Gastroesophageal sphincter (tissue), 4 donors: ENCODE data around the gene S100A12. TPM values are rescaled to one million over a fixed set of nuclear protein-coding genes. Genes with fewer than 3 reads are reported as not detected.

Experiments
- ATAC-seq: fragments of 150-250 bp; one replicate; pipeline ENCODE4 v1.9.1; 2016; ENCODE audit warnings: mild to moderate bottlenecking, moderate library complexity
- H3K27ac ChIP-seq, 4 donors: fragments of 200-600 bp; sonication (generic) in 3 of 4; 1 replicate in 3 of 4; 2 replicates in 1 of 4; pipeline ENCODE4 v1.5.1; 2016 to 2019
- H3K27me3 ChIP-seq: fragments of 200-600 bp; sonication (generic); one replicate; pipeline ENCODE4 v1.5.1; 2019
- H3K36me3 ChIP-seq, 2 donors: fragments of 200-600 bp; sonication (generic); one replicate each; pipeline ENCODE4 v1.5.1; 2019; ENCODE audit warnings: control low read depth in 1 of 2
- H3K4me1 ChIP-seq, 3 donors: fragments of 200-600 bp; sonication (generic); 1 replicate in 2 of 3; 2 replicates in 1 of 3; pipeline ENCODE4 v1.5.1; 2016 to 2019; ENCODE audit warnings: control low read depth in 2 of 3
- H3K4me3 ChIP-seq, 2 donors: fragments of 200-600 bp; sonication (generic); one replicate each; pipeline ENCODE4 v1.5.1; 2019; ENCODE audit warnings: mild to moderate bottlenecking in 1 of 2, moderate library complexity in 1 of 2
- H3K9me3 ChIP-seq, 3 donors: fragments of 200-600 bp; sonication (generic); one replicate each; pipeline ENCODE4 v1.5.1; 2017 to 2019; ENCODE audit warnings: control low read depth in 2 of 3
- EP300 ChIP-seq: sonication (generic); formaldehyde crosslinking; IDR thresholded peaks from one replicate; pipeline ENCODE4 v1.6.1; 2017; ENCODE audit warnings: antibody characterized with exemption, mild to moderate bottlenecking
- POLR2A ChIP-seq, 2 donors: fragments of 450-650 bp; IDR thresholded peaks; one replicate each; pipeline ENCODE4 v1.6.1; 2017; ENCODE audit warnings: antibody characterized with exemption in 2 of 2, mild to moderate bottlenecking in 2 of 2, moderate library complexity in 1 of 2
- POLR2AphosphoS5 ChIP-seq: sonication (generic); formaldehyde crosslinking; IDR thresholded peaks from one replicate; pipeline ENCODE4 v1.6.1; 2017; ENCODE audit warnings: antibody characterized with exemption
- WGBS, 2 donors: methylation state at CpG; one replicate each; pipeline ENCODE4 v1.1.5; 2018; ENCODE audit warnings: low coverage in 1 of 2; 5-methylcytosine and 5-hydroxymethylcytosine counted together
- total RNA-seq, 4 donors: library from RNA; depleted of rRNA; stranded (reverse); fragments of >200 nt; gene quantifications; one replicate each; pipeline ENCODE4 v1.1.0, GENCODE V29; 2016
- TF ChIP-seq, protein P1 (sequence below), 4 experiments: fragments of 200-600 bp in 2 of 4; fragments of 450-650 bp in 2 of 4; sonication (generic) in 1 of 4; IDR thresholded peaks; one replicate each; pipeline ENCODE4 v1.5.1; 2017 to 2019; ENCODE audit warnings: antibody characterized with exemption in 4 of 4, mild to moderate bottlenecking in 2 of 4, moderate library complexity in 2 of 4

Gene S100A12
- total RNA-seq, 4 donors from 2014 or later: 1.4 to 21.1 (median 12.6) TPM; not detected in 1

DNA sequence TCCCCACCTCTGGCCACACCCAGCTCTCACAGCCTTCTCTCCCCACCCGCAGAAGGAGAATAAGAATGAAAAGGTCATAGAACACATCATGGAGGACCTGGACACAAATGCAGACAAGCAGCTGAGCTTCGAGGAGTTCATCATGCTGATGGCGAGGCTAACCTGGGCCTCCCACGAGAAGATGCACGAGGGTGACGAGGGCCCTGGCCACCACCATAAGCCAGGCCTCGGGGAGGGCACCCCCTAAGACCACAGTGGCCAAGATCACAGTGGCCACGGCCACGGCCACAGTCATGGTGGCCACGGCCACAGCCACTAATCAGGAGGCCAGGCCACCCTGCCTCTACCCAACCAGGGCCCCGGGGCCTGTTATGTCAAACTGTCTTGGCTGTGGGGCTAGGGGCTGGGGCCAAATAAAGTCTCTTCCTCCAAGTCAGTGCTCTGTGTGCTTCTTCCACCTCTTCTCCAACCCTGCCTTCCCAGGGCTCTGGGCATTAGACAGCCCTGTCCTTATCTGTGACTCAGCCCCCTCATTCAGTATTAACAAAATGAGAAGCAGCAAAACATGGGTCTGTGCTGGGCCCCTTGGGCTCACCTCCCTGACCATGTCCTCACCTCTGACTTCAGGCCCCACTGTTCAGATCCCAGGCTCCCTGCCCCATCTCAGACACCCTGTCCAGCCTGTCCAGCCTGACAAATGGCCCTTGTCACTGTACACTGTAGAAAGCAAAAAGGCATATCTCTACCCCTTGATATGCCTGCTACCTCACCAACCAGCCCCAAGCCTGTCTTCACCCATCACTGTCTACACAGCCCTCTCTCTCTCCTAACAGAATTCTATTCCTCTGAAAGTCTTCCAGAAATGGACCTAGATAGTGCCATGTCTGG is 14.6 kb downstream of the S100A12 start:
- Histone ChIP-seq H3K36me3 (no peaks in the 10 kb centered on the region), H3K9me3 (no peaks in the 10 kb centered on the region), H3K4me3 (no peak overlapping the region), H3K4me1 (no peaks in the 10 kb centered on the region), H3K27me3 (peaks cover 18% of the 10 kb centered on the region), H3K27ac (no peak overlapping the region)
- WGBS, 2 donors: no CpG with 5 or more reads among the region's 11 CpGs
- no peak for ATAC-seq
- no peak for TF ChIP-seq EP300
- TF ChIP-seq POLR2AphosphoS5: no peak
- no peak for TF ChIP-seq POLR2A (IDR thresholded peaks at IDR 0.05)
- TF ChIP-seq, protein P1, sequence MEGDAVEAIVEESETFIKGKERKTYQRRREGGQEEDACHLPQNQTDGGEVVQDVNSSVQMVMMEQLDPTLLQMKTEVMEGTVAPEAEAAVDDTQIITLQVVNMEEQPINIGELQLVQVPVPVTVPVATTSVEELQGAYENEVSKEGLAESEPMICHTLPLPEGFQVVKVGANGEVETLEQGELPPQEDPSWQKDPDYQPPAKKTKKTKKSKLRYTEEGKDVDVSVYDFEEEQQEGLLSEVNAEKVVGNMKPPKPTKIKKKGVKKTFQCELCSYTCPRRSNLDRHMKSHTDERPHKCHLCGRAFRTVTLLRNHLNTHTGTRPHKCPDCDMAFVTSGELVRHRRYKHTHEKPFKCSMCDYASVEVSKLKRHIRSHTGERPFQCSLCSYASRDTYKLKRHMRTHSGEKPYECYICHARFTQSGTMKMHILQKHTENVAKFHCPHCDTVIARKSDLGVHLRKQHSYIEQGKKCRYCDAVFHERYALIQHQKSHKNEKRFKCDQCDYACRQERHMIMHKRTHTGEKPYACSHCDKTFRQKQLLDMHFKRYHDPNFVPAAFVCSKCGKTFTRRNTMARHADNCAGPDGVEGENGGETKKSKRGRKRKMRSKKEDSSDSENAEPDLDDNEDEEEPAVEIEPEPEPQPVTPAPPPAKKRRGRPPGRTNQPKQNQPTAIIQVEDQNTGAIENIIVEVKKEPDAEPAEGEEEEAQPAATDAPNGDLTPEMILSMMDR (IDR thresholded peaks at IDR 0.05): no peak

DNA sequence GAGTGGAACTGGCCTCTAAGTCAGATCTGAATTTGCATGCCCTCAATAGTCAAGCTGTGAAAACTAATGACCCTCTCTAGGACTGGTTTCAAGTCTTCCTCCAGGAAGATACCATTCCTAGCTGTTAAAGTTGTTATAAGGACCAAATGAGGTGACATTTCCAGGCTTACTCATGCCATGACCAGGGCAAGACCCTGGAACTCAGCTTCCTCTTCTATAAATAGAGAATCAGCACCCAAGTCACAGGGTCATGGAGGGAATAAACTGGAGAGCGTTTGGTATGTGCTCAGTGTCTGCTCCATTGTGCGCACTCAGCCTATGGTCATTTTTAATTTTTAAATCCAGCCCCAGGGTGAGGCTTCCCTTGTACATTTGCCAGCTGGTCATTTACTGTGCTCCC is 15.2 kb downstream of the S100A12 start:
- Histone ChIP-seq H3K36me3 (no peaks in the 10 kb centered on the region), H3K4me3 (no peak overlapping the region), H3K4me1 (no peaks in the 10 kb centered on the region), H3K27me3 (peaks cover 11% of the 10 kb centered on the region), H3K27ac (no peak overlapping the region), H3K9me3 (no peaks in the 10 kb centered on the region)
- WGBS, 2 donors: 84 to 85% methylated on average over 2 of the region's 2 CpGs
- ATAC-seq: no peak
- TF ChIP-seq POLR2A (IDR thresholded peaks at IDR 0.05): no peak
- TF ChIP-seq POLR2AphosphoS5: no peak
- TF ChIP-seq, protein P1 (IDR thresholded peaks at IDR 0.05): no peak
- no peak for TF ChIP-seq EP300

DNA sequence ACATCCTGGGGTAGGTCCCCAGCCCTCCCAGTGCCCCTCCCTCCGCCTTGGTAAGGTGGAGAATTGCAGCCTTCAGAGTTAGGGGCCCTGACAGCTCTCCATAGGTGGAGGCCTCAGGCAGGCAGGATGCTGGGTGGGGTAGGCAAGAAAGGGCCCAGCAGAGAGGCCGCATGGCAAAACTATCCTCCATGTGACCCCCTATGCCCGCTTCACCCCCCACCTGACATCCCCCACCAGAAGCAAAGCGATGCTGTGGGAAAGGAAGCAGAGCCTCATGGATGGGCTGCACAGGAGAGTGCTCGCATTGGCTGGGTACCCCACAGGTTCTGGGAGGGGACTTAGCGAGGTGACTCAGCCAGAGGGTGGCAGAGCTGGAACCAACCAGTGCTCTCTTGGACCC is 16.2 kb downstream of the S100A12 start:
- peaks cover 12% of the 10 kb centered on the region for H3K27me3 ChIP-seq
- H3K27ac ChIP-seq: no peak overlapping the region
- H3K4me1 ChIP-seq: no peaks in the 10 kb centered on the region
- no peaks in the 10 kb centered on the region for H3K9me3 ChIP-seq
- TF ChIP-seq EP300 (no peak), POLR2AphosphoS5 (no peak), POLR2A (IDR thresholded peaks at IDR 0.05) (no peak)
- TF ChIP-seq, protein P1 (IDR thresholded peaks at IDR 0.05): no peak
- no peak overlapping the region for H3K4me3 ChIP-seq
- WGBS, 2 donors: 80 to 100% methylated on average over 3 to 4 of the region's 6 CpGs
- ATAC-seq: no peak
- H3K36me3 ChIP-seq: no peaks in the 10 kb centered on the region

DNA sequence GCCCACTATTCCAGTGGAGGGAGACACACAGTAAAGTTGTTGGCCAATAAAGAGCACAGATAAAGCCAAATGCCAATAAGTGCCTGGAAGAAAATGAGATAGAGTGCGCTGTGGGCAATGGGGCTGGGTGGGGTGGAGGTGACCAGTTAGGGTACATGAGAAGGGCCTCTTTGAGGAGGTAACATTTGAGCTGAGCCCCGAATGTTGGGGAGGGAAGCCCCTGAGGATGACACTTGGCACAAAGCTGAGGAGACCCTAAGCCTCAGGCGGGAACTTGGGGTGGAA is 16.8 kb downstream of the S100A12 start:
- Histone ChIP-seq H3K4me3 (no peak overlapping the region), H3K27ac (no peak overlapping the region), H3K36me3 (no peaks in the 10 kb centered on the region), H3K4me1 (no peaks in the 10 kb centered on the region), H3K27me3 (peaks cover 17% of the 10 kb centered on the region), H3K9me3 (no peaks in the 10 kb centered on the region)
- 72 to 93% methylated on average over 3 of the region's 3 CpGs for WGBS, 2 donors
- TF ChIP-seq POLR2A (IDR thresholded peaks at IDR 0.05) (no peak), EP300 (no peak), POLR2AphosphoS5 (no peak)
- TF ChIP-seq, protein P1 (IDR thresholded peaks at IDR 0.05): no peak
- ATAC-seq: no peak
